WTC11 (cell line): ENCODE results near the gene OTULIN.

Experiments used
- ATF6 ChIP-seq: sonication (generic); formaldehyde crosslinking; IDR thresholded peaks from 2 replicates; pipeline ENCODE4 v1.8.1; 2023; ENCODE audit warnings: mild to moderate bottlenecking, missing genetic modification reagents
- CTCF ChIP-seq: fragments of 200-600 bp; IDR thresholded peaks from 2 replicates; pipeline ENCODE4 v1.8.0; 2022; ENCODE audit warnings: antibody characterized with exemption
- ESRRA ChIP-seq: sonication (generic); formaldehyde crosslinking; IDR thresholded peaks from 2 replicates; pipeline ENCODE4 v1.8.1; 2022; ENCODE audit warnings: mild to moderate bottlenecking, missing genetic modification reagents, borderline replicate concordance
- KAT7 ChIP-seq: sonication (generic); formaldehyde crosslinking; IDR thresholded peaks from 2 replicates; pipeline ENCODE4 v1.8.1; 2023; ENCODE audit warnings: missing genetic modification reagents, mild to moderate bottlenecking, borderline replicate concordance
- USF1 ChIP-seq: sonication (generic); formaldehyde crosslinking; IDR thresholded peaks from 2 replicates; pipeline ENCODE4 v1.8.0; 2022; ENCODE audit warnings: mild to moderate bottlenecking, missing genetic modification reagents

GRCh38 chr5:14698495-14698894, 34.0 kb downstream of the OTULIN start:
- TF ChIP-seq USF1 (CRISPR knock-in tag): no peak
- no peak for TF ChIP-seq ESRRA (CRISPR knock-in tag)
- TF ChIP-seq ATF6: no peak
- TF ChIP-seq CTCF: no peak
- TF ChIP-seq KAT7 (CRISPR knock-in tag): no peak
